ENCODE results near the gene SLC25A26.

The SLC25A26 gene

DNA sequence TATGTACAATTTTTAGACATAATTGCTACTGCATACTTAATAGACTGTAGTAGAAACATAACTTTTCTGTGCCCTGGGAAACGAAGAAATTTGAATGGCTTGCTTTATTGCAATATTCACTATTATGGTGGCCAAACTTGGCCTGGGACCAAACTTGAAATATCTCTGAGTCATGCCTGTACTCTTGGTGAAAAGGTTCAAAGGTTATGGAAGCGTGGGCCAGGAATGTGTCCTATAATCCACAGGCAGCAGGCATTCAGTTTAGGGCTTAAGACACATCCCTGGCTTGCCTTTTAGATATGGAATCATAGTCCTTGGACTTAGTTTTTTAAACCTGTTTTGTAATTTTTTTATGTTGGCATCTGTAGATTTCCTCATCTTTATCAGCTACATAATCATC lies 155.8 kb downstream of the SLC25A26 start:
- DNase-seq (ENCODE audit: low read depth) = no peak

DNA sequence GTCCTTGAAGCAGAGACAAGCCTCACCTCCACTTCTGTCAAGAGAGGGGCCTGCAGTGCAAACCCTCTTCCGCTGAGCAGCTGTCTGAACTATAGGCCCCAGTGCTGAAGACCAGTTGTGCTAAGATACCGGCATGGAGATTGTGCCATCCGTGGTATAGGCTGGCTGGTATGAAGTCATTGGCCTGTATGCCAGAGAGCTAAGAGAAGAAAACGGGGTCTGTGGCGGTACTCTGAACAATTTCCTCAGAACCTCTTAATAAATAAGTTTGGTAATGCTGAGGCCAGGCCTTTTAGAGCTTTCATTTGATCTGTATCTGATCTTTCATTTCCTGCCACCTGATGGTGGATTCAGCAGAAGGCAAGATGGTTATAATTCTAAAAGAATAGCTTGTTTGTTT lies 157.0 kb downstream of the SLC25A26 start:
- no peak for DNase-seq (ENCODE audit: low read depth)

DNA sequence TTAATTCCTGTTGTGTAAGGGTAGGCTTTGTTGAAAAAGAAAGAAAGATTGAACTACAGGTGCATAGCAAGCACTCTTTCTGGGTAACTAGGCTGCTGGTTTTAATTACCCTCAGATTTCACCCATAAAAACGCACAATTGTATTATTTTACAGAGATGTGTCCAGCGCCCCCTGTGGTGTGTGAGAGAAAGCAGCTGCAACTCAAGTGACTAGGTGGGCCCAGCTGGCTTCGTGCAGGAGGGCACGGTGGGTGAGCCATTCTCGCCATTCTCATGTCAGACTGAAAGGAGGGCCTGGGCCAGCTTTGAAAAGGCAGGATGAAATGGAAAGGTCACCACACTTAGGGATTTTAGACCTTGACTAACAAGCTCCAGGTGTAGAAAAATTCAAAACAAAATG lies 157.5 kb downstream of the SLC25A26 start:
- DNase-seq (ENCODE audit: low read depth) = peak; percentile 31

DNA sequence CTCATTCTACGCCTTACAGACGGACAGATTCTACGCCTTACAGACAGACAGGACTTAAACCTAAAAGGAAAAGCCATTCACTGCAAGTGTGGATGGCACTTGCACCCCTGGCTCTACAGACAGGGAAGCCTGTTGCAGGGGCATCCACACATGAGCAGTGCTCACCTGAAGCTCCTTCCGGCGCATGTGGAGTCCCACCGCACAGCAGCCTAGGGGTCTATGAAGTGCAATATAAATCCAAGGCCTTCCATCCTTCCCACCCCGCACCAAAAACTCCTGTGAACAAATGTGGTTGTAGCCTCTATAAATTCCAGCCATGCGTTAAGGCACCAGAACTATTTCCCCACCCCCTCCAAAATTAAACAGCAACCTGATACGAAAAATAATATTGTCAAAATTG lies 158.8 kb downstream of the SLC25A26 start:
- DNase-seq (ENCODE audit: low read depth) = no peak

DNA sequence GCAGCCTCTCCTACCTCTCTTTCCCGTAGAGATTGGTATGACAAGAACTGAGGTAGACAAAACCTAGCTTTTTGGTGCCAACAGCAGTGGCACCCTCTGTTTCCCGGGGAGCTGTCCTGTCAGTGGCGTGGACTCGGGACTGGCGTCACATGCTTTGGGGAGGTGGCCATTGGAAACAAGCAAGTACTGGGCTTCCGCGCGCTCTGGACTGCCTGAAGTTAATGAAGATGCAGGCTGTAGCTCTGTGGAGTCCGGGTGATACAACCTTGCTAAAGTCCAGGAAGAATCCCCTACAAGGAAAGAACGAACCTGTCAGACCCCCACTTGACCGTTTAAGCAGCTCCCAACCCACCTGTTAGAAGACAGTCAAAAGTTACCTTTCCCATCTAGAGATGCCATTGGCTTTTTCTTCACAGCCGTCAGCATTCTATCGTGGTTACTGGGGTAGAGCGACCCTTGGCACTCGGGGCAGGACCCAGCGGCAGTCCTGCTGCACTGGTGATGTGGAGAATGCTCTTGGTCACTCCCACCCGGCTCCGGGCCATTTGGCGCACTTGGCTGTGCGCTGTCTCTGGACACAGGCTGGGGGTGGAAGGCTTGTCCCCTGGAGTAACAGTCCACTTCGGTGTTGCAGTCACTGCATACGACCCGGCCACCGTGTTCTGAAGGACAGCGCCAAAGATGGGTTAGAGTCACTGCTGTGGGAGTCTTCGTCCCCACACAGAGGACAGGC lies 159.6 kb downstream of the SLC25A26 start:
- DNase-seq (ENCODE audit: low read depth) = no peak

DNA sequence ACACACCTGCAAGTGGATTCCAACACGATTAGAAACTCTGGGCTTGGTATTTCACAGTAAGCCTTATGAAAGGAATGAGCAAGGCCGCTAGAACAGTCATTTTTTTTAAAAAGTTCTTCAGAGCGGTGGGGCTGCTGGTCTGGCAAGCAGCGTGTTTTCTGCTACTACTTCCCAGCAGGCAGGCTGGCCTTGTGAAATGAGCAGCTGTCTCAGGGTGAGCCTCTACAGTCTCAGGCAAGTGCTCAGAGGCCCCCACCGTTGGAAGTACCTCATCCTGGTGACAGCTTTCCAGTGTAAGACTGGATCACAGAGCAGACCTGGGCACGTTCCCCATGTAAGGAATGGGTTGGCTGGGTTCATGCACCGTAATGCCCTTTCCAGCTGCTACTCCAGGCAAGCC lies 160.8 kb downstream of the SLC25A26 start:
- no peak for DNase-seq (ENCODE audit: low read depth)

DNA sequence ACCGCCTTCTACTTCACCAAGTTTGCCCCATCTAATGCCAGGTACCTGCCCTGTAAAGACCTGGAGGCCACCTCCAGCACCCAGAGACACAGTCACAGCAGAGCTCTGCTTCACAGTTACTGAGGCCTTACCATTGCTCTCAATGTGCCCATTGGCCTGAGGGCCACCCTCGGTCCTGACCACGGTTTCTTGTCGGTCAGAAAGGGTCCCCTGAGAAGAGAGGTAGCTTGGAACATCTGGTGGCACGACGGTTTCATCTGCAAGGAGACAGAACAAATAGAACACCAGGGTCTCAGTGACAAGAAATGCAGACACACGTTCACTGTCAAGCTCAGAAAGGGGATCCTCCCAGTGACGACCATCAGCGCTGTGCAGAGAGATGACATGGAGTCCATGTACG lies 161.3 kb downstream of the SLC25A26 start:
- DNase-seq (ENCODE audit: low read depth) = no peak

DNA sequence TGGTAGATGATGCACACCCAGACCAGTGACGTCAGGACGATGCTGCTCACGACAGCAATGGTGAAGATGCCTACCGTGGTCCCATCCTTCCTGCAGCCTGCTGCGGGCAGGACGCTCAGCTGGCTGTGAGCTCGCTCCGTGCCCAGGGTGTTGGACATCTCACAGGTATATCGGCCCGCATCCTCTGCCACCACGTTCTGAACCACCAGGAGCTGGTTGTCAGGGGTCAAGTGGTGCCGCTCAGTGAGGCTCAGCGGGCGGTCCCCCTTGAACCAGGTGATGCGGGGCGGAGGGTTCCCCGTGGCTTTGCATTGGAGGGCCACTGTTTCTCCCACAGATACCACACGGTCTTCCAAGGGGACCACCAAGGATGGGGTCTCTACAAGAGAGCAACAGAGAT lies 162.2 kb downstream of the SLC25A26 start:
- DNase-seq (ENCODE audit: low read depth) = no peak

DNA sequence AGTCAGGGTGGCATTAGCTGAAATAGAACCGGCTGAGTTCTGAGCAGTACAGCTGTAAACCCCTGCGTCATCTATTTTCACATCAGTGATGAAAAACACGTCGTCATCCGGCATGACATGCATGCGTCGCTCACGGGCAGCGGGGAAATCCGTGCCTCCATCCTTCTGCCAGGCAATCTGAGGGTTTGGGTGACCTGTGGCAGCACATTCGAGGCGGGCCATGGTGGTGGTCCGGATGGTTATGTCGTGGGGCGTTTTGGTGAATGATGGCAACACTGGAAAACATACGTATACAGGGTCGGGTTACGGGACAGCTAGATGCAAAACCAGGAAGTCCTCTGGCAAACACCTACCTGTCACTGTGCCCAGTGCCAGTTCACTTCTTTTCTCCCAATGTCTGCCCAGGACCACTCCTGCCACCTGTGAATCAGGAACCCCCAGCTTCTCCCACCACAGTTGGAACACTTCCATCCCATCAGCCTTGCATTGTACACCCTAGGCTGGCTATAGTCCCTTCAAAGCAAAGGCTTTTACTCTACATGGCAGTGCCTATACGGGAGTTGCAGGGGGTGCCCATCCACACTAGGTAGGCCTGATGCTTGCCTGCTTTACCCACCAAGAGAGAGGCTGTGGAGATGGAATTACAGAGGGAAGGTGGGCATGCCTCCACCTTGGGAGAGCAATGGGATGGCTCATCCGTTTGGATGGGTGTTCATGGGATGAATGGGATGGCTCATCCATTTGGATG lies 163.4 kb downstream of the SLC25A26 start:
- no peak for DNase-seq (ENCODE audit: low read depth)

DNA sequence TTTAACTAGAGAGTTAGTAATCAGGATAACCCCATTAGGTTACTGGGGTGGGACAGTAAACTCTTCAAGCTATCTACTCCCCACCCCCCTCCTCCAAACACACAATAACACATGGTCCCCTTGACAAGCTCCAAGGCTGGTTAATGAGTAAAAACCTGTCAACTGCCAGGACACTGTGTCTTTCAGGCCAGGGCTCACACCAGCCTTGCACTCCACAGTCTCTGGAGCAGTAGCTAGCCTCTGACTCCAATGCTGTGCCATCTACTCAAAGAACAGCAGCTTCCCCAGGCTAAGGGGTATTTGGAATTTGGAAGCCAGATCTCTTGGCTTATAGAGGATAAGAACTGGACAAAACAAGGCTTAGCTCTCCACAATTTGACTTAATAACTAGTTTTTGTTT lies 164.3 kb downstream of the SLC25A26 start:
- DNase-seq (ENCODE audit: low read depth) = no peak

DNA sequence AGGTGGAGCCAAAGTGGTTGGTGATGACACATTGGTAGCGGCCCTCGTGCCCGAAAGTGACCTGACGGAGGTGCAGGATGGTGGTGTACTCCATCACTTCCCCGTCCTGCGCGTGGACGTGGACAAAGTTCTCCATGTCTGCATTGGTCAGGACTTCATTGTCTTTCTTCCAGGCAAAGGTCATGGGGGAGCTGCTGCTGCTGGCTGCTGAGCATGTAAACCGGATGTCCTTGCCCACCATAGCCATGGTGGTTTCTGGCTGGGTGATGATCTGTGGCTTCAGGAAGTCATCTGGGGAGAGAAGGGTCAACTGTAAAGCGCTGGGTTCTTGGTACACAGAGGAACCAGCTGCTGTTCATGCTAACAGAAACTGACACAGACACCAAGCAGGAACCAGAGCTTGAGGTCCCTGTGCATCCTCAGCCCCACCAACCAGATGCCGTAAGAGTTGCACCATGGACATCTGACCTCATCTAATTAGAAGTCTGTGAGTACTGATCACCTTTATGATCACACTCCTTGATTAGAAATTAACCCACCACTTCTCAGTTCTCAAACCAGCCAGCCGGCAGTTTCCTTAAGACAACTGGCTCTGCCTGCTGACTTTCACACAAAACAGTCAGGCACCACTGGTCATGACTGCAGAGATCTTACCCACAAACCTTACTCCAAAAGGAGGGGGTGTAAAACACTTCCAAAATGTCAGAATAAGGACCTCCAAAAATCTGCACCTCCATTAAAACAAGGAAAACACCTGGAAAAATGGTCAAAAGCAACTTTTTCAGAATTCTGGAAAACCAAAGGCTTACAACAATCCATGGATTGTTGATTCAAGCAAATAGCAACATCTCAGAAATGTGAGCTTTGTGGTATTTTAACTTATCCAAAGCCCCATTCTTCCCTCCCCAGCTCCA lies 165.5 kb downstream of the SLC25A26 start:
- DNase-seq (ENCODE audit: low read depth) = no peak

DNA sequence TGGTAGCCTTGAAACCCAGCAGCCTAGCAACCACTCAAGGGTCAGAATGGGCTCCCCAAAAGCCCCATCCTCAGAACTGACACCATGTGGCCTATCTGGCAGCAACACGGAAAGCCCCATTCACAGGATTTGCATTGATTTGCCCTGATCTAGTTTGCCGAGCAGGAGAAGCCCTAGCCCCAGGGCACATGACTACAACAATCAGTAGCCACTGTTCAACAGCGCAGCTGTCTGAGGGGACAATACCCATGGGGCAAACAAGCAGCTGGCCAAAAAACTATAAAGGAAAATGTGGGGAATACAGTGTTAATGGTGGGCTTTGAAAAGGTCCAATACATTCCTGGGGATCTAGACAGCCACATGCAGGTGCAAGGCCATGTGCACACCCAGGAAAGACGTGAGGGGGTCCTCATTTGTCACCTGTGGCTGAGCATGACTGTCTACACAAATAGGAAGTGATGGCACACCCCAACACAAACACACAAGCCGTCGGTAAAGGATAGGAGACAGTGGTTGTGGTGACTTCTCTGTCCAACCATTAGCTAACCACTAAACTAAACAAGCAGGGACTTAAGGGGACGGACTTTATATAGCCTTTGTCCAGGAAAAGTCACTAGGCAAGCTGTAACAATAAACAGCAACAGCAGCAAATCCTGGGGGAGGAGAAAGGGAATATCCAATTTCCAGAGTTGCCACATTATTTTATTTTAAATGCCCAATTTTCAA lies 166.3 kb downstream of the SLC25A26 start:
- no peak for DNase-seq (ENCODE audit: low read depth)

DNA sequence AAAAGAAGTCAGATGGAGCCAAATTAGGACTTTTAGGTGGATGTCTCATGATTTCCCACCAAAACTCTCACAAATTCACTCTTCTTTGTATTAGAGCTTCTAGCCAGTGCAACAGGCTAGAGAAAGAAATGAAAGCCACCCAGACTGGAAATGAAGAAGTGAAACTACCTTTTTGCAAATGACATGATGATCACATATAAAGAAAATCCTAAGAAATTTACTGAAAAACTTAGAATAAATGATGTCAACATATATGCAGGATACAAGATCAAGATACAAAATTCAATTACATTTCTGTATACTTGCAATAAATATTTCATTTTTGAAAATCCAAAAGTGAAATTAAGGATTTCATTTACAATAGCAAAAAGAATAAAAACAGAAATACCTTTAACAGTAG lies 169.2 kb downstream of the SLC25A26 start:
- DNase-seq (ENCODE audit: low read depth) = no peak

DNA sequence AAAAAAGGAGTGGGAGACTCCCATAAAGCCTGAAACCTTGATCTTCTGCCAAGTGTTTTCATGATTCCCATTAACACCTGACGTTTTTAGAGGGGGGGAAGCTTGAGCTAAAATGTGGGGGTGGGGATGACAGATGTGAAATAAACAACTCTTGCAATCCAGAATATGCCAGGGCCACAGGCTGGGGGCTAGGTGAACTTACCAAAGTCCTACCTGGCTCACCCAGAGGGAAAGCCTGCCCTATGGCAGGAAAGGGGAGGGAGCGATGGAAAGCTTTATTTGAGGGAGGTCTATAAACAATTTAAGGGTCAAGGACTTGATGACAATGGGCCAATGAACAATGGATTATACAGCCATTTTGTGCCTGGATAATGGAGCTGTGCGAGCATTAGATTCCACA lies 171.7 kb downstream of the SLC25A26 start:
- no peak for DNase-seq (ENCODE audit: low read depth)

DNA sequence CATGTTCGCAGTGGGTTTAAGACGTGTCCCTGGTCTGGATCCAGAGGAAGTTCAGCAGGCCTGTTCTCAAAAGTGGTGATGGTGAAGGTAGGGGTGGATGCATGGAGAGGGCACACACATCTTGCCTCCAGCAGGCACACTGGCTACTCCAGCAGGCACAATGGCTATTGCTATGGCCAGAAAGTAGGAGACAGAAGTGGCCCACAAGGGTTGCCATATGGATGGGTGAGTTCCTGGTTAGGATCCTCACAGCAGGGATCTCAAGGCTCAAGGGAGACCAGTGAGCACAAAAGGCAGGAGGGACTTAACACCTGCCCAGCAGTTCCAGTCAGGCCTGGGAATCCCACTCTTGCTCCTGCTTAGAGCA lies 172.1 kb downstream of the SLC25A26 start:
- DNase-seq (ENCODE audit: low read depth) = no peak

DNA sequence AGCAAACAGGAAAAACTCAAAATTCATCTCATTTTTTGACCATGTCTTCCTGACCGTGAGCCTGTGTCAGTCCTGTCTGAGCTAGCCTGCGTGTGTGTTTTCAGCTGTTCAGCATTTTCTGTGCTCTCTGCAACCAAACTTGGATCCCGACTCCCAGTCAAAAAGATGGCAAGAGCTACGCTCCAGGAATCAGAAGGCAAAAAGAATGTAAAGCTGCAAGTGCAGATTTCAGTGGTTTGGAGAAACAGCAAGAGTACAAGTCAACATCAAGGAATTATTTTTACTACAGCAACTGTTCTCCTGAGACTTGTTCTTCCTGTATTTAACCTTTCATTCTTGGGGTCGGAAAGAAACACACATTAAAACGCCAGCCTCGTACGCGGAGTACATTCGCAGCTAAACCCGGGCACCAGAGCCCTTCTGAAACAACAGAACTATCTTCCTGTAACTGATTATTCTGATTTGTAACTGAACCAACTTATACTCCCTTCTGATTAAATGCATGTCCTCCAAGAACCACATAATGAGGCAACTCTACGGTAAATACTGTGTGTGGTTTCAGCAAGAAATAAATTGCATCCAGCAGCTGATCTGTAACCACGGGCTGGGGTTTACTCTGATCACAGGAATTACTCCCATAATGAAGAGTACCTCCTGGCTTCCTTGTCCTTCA lies 172.7 kb downstream of the SLC25A26 start:
- DNase-seq (ENCODE audit: low read depth) = no peak

DNA sequence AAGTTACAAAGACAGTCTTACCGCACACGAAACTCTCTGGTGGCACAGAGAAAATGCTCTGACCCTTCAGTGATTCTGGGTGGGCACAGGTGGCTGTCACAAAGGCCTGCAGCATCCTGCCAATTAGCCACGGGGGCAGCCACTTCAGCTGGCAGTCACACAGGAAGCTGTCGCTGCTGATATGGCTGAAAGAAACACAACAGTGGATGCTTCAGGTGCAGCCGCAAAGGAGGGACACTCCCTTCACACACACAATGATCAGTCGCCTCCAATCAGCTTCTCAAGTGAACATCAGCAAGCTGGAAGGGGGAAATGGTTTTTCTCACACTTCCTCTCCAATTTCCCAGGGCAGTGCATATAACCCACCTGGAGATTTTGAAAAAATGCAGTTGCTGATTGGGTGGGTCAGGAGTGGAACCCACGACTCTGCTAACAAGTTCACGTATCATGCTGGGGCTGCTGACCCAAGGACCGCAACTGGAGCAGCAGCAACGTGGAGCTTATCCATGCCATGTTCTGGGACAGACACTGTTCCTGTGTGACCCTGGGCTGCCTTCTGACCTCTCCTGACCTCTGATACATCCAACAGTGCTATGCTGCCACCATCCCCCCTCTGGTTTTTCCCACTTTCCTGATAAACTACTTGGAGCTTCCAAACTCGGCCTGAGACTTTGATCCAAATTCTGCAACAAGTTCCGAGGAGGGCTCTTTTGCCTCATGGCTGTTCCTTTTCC lies 173.4 kb downstream of the SLC25A26 start:
- peak; percentile 44 for DNase-seq (ENCODE audit: low read depth)

DNA sequence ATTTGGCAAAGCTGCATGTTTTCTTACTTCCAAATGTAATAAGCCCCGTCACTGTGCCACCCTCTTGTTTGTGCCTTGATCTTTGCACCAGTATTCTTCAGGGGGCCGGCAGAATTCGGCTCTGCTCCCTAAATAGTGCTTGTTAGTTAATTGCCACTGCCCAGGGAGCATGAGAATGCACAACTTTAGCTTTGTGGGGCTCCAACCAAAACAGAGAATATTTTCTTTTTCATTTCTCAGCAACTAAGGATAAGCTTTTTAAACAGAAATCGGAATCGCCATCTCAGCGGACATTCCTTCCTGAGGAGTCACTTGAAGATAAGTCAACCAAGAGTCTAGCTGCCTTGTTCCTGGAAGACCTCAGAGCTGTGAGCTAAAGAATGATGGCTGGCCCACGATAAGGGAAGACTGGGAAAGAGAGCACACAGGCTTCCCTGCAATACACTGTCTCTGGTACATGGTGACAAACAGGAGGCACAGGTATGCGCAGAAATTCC lies 174.0 kb downstream of the SLC25A26 start:
- DNase-seq (ENCODE audit: low read depth) = no peak

DNA sequence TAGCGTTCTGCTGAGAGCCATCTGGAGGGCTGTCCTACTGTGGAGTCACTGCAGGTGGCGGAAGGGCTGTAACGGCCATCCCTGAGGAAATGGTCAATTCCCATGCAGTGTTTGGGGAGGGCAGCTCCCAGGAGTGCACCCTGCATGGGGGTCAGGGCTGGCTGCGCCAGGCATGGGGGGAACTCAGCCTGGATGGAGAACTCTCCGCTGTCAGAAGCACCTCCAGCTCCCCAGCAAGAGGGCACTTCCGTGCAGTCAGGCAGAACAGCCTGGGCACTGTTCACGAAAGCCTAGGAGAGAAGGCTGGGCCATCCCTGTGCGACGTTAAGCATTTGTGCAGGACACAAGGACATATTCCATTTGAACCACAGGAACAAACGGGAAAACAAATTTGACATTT lies 174.8 kb downstream of the SLC25A26 start:
- no peak for DNase-seq (ENCODE audit: low read depth)

DNA sequence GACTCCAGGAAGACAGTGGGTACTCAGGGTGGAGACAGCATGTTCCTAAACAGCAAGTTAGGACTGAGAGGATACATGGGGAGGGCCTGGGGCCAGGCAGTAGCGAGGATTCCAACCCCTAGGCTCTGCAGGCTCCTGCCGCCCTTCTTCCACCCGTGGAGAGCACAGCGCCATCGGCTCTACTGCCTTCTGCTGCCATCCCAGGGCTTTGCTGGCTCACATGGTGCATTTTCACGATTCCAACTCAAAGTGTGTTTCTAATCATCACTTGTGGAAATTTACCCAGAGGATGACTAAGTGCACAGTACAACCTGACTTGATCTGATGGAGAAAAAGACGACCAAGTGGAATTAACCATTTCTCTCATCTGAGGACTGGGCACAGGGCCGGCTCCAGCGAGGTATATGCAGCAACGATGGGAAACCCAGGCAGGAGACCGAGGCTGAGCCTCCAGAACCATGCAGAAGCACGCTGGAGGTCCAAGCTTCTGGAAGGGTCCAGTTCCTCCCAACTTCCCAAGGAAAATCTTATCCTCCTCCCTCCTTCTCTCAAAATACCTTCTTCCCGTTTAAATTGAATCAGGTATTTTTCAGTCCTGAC lies 175.5 kb downstream of the SLC25A26 start:
- no peak for DNase-seq (ENCODE audit: low read depth)
